Measurements from ENCODE around the gene ANXA3. TPM values are rescaled to one million over a fixed set of nuclear protein-coding genes. Genes with fewer than 3 reads are reported as not detected.

Gene ANXA3
- total RNA-seq, 1 donor: 12.3 TPM

DNA sequence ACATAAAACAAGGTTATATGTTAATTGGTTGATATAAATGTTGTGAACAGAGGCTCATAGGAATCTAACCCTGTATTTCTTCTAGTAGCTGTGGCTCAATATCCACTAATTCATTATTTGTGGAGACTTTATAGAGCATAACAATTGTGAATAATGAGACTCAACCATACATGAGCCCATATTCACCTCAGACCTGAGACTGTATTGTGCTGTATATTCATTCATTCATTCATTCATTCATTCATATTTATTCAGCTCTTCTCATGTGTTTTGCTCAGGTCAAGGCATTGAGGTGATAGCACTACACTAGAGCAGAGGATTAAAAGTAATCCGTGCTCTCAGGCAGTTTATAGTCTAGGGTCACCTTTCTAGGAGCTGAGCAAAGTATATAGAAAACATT is 24.5 kb upstream of the ANXA3 start:
- no peak for DNase-seq (ENCODE audit: low read depth)
- H3K4me3 ChIP-seq (ENCODE audit: low read depth, low read length): no peak overlapping the region
- TF ChIP-seq, protein P1, sequence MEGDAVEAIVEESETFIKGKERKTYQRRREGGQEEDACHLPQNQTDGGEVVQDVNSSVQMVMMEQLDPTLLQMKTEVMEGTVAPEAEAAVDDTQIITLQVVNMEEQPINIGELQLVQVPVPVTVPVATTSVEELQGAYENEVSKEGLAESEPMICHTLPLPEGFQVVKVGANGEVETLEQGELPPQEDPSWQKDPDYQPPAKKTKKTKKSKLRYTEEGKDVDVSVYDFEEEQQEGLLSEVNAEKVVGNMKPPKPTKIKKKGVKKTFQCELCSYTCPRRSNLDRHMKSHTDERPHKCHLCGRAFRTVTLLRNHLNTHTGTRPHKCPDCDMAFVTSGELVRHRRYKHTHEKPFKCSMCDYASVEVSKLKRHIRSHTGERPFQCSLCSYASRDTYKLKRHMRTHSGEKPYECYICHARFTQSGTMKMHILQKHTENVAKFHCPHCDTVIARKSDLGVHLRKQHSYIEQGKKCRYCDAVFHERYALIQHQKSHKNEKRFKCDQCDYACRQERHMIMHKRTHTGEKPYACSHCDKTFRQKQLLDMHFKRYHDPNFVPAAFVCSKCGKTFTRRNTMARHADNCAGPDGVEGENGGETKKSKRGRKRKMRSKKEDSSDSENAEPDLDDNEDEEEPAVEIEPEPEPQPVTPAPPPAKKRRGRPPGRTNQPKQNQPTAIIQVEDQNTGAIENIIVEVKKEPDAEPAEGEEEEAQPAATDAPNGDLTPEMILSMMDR (IDR thresholded peaks at IDR 0.05; ENCODE audit: insufficient read depth, low read length): no peak

DNA sequence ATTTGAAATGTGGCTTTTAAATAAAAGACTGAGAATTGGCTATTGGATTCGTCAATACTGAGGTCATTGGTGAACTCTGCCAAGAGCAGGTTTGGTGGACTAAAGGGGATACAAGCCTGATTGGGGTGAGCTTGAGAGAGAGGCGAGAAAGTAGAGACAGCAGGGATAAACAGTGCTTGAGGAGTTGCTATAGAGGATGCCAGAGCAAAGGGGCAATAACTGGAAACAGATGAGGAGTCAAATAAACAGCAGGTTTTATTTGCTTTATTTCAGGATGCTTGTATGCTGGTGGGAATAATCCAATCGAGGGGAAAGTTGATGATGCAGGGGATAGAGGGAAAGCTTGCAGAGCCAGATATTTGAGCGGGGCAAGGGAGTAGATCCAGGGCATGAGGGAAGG is 24.0 kb upstream of the ANXA3 start:
- no peak for DNase-seq (ENCODE audit: low read depth)
- H3K4me3 ChIP-seq (ENCODE audit: low read depth, low read length): no peak overlapping the region
- TF ChIP-seq, protein P1 (IDR thresholded peaks at IDR 0.05; ENCODE audit: insufficient read depth, low read length): no peak

DNA sequence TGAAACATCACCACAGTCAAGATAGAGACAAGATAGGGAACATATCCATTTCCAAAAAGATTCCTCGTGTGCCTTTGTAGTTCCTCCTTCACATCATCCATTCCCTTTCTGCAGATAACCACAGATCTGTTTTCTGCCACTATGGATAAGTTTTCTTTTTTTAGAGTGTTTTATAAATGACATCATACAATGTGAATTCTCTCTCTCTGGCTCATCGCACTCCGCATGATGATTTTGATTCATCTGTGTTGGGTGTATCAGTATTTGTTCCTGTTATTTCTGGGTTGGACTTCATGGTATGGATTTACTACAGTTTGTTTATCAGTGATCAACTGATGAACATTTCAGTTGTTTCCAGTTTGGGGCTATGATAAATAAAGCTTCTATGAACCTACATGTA is 23.2 kb upstream of the ANXA3 start:
- peak; percentile 35 for DNase-seq (ENCODE audit: low read depth)
- TF ChIP-seq, protein P1 (IDR thresholded peaks at IDR 0.05; ENCODE audit: insufficient read depth, low read length): no peak
- no peak overlapping the region for H3K4me3 ChIP-seq (ENCODE audit: low read depth, low read length)

DNA sequence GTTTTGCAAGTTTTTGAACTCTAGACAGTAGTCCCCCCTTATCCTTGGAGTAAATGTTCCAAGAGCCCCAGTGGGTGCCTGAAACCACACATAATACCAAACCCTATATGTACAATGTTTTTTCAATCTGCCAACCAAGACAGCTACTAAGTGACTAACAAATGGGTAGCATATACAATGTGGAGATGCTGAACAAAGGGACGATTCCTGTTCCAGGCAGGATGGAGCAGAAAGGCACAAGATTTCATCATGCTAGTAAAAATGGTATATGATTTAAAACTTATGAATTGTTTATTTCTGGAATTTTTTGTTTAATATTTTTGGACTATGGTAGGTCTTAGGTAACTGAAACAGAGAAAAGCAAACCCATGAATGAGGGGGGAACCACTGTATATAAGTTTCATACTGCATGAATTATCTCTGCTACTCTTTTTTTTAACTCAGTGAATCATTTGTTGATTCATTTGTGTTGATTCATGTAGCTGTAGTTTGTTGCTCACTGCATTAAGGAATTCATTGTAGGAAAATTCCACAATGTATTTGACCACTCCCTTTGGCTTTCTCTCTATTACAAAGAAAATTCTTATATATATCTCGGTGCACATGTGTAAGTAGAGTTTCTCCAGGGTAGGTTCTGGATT is 21.9 kb upstream of the ANXA3 start:
- TF ChIP-seq, protein P1 (IDR thresholded peaks at IDR 0.05; ENCODE audit: insufficient read depth, low read length): no peak
- peak; percentile 58 for DNase-seq (ENCODE audit: low read depth)
- no peak overlapping the region for H3K4me3 ChIP-seq (ENCODE audit: low read depth, low read length)

DNA sequence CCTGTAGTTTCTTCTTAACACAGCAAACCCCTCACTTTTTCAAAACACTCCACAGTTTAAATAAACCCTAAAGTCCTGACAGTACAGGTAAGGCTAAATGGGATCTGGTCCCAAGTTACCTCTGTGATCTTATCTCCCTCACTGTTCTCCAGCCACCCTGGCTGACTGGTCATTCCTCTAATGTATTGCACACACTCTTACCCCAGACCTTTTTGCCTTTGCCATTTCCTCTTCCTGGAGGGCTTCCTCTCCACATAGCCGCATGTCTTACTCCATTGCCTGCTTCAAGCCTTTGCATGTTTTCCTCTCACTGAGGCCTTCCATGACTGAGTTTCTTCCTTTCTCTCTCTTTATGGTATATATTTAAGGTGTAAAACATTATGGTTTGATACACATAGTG is 19.5 kb upstream of the ANXA3 start:
- no peak overlapping the region for H3K4me3 ChIP-seq (ENCODE audit: low read depth, low read length)
- no peak for DNase-seq (ENCODE audit: low read depth)
- TF ChIP-seq, protein P1 (IDR thresholded peaks at IDR 0.05; ENCODE audit: insufficient read depth, low read length): no peak

DNA sequence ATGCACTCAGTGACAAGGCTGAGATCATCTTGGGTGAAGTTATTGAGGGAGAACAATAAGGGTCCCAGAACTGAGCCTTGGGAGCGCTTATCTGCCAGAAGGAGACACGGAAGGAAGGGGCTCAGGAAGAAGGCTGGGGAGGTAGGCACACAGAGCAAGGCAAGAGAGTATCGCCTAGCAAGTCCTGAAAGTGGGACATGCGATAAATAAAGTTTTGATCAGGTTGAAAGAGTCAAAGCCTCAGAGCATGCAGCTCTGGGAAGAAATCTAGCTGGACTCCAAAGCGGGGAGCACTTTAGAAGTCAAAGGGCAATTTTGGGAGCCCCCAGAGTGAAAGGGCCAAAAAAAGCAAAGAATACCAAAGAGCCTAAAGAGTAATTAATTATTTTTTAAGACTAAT is 17.7 kb upstream of the ANXA3 start:
- H3K4me3 ChIP-seq (ENCODE audit: low read depth, low read length): no peak overlapping the region
- no peak for DNase-seq (ENCODE audit: low read depth)
- TF ChIP-seq, protein P1 (IDR thresholded peaks at IDR 0.05; ENCODE audit: insufficient read depth, low read length): no peak
